KOPT-K1 (cell line): Measurements from ENCODE around the gene SUSD4.

Source experiments
- H3K27ac ChIP-seq: fragments of 200-600 bp; sonication (generic); 2 replicates; pipeline ENCODE4 v1.5.1; 2016; ENCODE audit warnings: antibody characterized with exemption, mild to moderate bottlenecking, low read depth, low read length; ENCODE audit not compliant: poor library complexity, severe bottlenecking
- H3K36me3 ChIP-seq: fragments of 200-600 bp; sonication (generic); 2 replicates; pipeline ENCODE4 v1.5.1; 2017; ENCODE audit warnings: antibody characterized with exemption, mild to moderate bottlenecking, low read length, moderate library complexity; ENCODE audit not compliant: insufficient read depth
- H3K9me3 ChIP-seq: fragments of 200-600 bp; sonication (generic); 2 replicates; pipeline ENCODE4 v1.5.1; 2017; ENCODE audit warnings: antibody characterized with exemption, low read length, mild to moderate bottlenecking; ENCODE audit not compliant: insufficient read depth, poor library complexity, severe bottlenecking

The SUSD4 gene

DNA sequence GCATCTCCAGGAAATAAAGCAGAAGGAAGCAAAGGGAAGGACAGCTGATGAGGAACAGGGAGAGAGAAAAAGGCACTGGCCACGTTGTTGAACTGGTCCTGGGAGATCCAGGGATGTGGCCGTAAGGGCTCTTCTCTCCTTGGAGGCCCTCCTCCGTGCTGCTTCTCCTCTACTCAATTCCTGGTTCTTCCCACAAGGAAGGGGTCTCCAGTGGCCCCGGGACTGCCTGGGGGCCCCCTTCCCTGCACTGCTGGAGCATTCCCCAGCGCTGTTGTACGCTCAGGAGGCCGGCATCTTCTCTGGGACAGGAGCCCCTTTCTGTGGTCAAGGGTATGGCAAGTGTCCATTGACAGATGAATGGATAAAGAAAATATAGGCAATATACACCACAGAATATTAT, 132.4 kb downstream of the SUSD4 start:
- Histone ChIP-seq H3K9me3 (peaks cover 9% of the 10 kb centered on the region), H3K27ac (peak overlapping the region; percentile 93), H3K36me3 (no peaks in the 10 kb centered on the region)

DNA sequence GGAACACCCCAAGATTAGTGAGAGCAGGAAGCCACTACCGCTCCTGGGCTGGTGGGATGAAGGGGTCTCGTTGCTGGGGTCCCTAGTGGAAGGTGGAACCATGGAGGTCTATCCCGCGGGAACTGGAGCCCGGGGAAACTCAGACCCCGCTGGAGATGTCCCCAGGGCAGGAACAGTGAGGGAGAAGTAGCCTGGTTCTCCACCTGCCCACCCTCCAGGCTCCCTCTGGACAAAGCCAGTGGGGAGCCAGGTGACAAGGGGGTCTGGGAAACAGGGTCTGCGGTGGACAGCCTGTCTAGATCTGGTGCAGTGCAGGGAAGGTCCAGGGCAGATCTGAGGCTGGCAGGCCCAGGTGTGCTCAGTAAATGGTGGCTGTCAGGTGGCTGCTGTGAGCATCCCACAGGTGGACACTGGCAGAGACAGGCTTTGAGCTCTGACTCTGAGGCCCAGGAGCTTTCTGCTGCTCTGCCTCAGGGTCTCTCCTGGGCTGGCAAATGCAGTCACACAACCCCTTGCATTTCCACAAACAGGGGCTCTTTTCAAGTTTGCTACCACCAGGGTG, 132.9 kb downstream of the SUSD4 start:
- peak overlapping the region; percentile 93 for H3K27ac ChIP-seq
- peaks cover 5% of the 10 kb centered on the region for H3K9me3 ChIP-seq
- no peaks in the 10 kb centered on the region for H3K36me3 ChIP-seq

GRCh38 chr1:223230161-223230881, 133.7 kb downstream of the SUSD4 start:
- H3K27ac ChIP-seq = peak overlapping the region; percentile 93

DNA sequence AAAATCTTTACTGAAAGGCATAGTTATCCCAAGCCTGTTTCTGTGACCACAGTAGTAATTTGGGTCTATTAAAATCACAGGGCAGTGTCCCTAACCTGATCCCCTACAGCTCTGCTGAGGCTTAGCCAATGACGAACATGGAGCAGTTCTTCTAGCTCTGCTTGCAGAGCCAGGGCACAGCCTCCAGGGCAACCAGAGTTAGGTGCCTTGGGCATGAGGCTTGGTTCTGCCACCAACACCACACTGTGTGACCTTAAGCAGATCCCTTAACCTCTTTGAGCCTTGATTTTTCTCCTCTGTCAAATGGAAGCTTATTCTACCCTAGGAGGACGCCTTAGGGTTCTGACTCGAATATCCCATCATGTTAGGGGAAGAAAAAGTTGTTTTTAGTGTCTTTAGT, 134.2 kb downstream of the SUSD4 start:
- Histone ChIP-seq H3K36me3 (no peaks in the 10 kb centered on the region), H3K27ac (peak overlapping the region; percentile 93), H3K9me3 (no peaks in the 10 kb centered on the region)

More at GRCh38 chr1:223230161-223230881, 133.7 kb downstream of the SUSD4 start:
- no peaks in the 10 kb centered on the region for H3K9me3 ChIP-seq
- no peaks in the 10 kb centered on the region for H3K36me3 ChIP-seq

DNA sequence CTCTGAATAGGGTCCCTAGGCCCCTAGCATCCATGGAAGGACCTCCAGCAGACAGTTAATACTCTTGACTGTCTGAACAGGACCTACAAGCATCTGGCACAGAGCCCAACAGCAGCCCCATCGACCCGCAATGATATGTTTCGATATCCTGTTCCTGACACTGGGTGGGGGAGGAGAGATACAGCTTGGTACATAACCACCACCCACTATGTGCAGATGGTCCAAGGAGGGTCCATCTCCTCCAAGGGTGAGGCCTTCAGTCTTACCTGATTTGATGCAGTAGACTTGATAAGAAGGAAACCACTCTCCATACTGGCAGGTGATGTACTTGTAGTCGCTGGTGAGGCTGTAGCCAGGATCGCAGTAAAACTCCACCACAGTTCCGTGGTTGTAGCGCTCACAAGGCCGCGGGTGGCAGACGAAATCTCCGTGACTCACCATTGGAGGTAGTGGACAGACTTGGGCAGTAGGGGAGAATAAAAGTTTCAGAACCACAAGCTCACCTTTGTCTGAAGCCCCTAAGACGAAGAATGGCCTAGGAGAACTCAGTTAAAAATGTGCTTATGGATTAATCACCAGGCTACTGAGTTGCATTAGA, 134.9 kb downstream of the SUSD4 start:
- H3K27ac ChIP-seq = peak overlapping the region; percentile 93
- H3K9me3 ChIP-seq = no peaks in the 10 kb centered on the region
- no peaks in the 10 kb centered on the region for H3K36me3 ChIP-seq

DNA sequence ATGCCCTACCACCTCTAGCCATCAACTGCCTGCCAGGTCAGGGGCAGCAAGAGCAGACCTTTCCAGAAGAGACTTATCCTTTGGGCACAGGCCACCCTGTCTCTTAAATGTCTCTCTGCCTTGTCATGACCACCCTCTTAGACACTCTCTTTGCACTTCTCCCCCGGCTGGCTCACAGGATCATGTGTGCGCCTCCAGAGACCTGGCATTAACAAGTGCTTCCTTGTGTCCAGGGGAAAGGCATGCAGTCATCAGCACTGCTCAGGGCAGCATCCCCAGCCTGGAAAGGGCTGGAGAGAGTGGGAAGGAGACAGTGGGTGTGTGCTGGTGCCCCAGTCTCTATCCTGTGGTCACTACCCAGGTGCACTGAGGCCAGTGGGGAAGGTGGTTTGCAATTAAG, 135.8 kb downstream of the SUSD4 start:
- peak overlapping the region; percentile 93 for H3K27ac ChIP-seq
- H3K36me3 ChIP-seq = no peaks in the 10 kb centered on the region

DNA sequence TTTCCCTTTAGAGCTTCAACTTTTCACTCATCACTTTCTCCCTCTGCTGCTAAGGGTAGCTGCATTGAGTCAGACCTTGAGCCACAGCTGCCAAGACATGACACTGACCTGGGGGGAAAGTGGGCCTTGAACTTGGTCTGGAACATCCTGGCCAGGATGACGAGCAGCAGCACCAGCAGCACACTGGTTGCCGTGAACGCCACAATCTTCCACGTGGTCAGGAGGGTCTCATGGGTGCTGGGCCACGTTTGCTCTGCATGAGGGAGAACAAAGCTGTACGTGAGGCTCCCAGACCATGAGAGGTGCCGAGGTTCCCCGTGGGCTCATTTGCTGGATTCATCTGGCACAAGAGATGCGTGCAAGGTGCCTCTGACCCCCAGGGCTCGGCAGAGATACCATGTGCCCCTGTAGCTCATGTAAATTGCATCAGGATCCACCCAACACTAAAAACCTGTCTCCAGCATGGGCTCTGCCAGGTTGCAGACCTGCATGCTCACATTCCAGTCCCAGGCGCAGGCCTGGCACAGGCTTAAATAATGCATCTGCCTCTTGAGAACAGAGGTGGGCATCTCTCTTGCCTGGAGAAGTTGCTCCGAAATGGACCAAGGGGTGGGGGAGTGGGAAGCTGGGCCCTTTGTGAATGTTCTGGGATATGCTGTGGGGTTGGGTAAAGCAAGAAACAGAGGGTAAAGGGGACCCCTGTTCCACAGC, 136.3 kb downstream of the SUSD4 start:
- Histone ChIP-seq H3K27ac (peak overlapping the region; percentile 93), H3K9me3 (no peaks in the 10 kb centered on the region), H3K36me3 (no peaks in the 10 kb centered on the region)

More for the DNA sequence above, 135.8 kb downstream of the SUSD4 start:
- no peaks in the 10 kb centered on the region for H3K9me3 ChIP-seq

DNA sequence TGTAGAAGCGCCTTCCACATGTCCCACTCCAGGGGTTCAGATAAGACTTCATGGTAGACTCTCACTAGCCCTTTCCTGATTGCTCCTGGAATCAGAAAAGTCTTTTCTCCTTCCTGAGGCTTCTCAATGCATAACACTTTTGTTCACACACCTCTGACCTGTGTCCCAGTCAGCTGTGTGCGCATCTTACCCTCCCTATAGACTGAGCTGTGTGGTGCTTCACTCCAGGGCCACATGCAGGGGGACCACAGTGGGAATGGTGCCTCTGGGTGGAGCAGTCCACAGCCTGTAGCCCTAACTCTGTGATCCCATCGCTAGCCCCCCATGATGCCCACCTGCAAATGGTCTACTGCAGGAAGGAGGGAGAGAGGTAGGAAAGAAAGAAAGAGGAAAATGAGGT, 136.9 kb downstream of the SUSD4 start:
- no peaks in the 10 kb centered on the region for H3K9me3 ChIP-seq
- H3K36me3 ChIP-seq = no peaks in the 10 kb centered on the region
- peak overlapping the region; percentile 93 for H3K27ac ChIP-seq

GRCh38 chr1:223226271-223226670, 137.7 kb downstream of the SUSD4 start:
- Histone ChIP-seq H3K36me3 (no peaks in the 10 kb centered on the region), H3K9me3 (no peaks in the 10 kb centered on the region)

DNA sequence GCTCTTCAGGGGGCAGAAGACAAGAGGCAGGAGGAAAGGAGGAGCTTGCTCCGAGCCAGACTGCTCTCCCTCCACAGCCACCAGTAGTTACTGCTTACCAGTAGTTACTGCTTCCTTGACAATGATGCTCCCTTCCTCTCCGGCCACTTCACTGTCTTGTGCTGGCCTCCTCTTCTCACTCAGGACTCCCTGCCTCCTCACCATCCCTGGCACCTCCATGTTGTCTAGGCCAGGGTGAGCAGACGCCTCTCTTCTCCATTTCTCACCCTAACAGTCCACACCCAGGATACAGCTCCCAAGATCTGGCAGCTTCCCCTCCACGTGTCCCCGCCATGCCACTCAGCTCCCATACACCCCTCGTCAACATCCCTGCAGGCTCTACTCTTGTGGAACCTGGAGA, 138.5 kb downstream of the SUSD4 start:
- Histone ChIP-seq H3K27ac (no peak overlapping the region), H3K36me3 (no peaks in the 10 kb centered on the region), H3K9me3 (no peaks in the 10 kb centered on the region)

More at GRCh38 chr1:223226271-223226670, 137.7 kb downstream of the SUSD4 start:
- peak overlapping the region; percentile 93 for H3K27ac ChIP-seq

- Histone ChIP-seq H3K36me3 (no peaks in the 10 kb centered on the region), H3K9me3 (no peaks in the 10 kb centered on the region), H3K27ac (no peak overlapping the region)
Observed at GRCh38 chr1:223225061-223225460, 138.9 kb downstream of the SUSD4 start.

DNA sequence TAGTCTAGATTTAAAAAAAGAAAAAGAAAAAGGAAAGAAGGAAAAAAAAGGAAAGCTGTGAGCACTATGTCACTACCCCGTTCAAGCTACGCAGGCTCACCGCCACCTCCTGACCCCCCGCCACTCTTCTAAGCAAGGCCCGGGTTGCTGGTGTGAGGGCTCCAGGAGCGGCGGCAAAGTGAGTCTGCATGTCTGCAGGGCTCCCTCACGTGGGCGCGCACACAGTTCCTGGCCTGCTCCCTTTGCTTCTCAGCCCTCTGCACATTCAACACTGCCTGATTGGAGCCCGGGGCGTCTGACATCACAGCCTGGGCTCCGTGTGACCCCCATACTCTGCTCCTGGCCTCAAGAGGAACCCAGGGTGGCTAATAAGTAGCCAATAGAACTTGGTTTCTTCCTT, 139.5 kb downstream of the SUSD4 start:
- H3K9me3 ChIP-seq = peaks cover 3% of the 10 kb centered on the region
- H3K36me3 ChIP-seq = no peaks in the 10 kb centered on the region
- no peak overlapping the region for H3K27ac ChIP-seq

DNA sequence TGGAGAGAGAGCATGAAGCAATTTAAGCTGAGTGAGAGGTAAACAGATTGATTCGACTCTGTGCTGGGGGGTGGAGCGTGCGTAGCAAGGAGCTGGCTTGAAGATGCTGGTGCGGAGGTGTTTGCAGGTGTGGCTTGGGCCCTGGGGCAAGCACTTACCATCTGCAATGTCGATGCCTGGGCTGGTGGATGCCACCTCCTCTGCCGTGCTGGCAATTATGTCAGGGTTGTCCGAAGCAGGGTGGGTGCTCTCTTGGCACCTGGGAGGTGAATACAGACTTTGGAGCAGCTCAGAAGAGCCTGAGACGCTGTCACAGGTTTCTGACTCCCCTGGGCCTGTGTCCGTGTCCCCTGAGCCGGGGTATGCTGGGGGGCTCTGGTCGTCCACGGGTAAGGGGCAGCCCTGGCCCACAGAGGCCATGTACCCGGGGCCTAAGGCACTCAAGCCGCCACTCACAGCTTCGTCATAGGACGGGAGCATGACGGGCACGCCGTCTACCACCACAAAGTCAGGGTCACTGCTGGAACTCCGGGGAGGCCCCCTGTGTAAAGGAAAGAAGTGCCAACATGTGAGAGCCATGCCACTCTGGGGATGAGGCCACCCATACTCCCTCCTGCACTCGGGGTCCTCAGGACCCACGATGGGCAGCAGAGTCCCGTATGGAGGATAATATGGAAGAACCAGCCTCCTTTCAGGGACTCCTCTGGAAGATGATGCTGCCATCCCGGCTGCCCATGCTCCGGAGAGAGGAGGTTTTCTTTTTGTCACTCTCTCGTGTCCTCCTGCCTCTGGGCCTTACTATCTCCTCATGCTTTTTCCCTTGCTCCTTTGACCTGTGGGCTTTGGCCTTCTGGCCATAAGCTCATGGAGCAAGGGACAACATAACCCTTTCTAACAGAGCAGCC, 140.6 kb downstream of the SUSD4 start:
- Histone ChIP-seq H3K36me3 (no peaks in the 10 kb centered on the region), H3K27ac (no peak overlapping the region), H3K9me3 (peaks cover 15% of the 10 kb centered on the region)

GRCh38 chr1:223222377-223222776, 141.6 kb downstream of the SUSD4 start:
- Histone ChIP-seq H3K27ac (no peak overlapping the region), H3K9me3 (peaks cover 21% of the 10 kb centered on the region), H3K36me3 (no peaks in the 10 kb centered on the region)
